ENCODE measurements around the gene MS4A3. TPM values are rescaled to one million over a fixed set of nuclear protein-coding genes. Genes with fewer than 3 reads are reported as not detected.
"Not testable (repeated sequence)": the region's sequence is repeated elsewhere in the genome, so short reads cannot be mapped to it uniquely, and the experiment has no call there.

The MS4A3 gene
- total RNA-seq, 6 experiments from 2014 or later = 0.48 to 1.2 (median 0.80) TPM; not detected in 3

DNA sequence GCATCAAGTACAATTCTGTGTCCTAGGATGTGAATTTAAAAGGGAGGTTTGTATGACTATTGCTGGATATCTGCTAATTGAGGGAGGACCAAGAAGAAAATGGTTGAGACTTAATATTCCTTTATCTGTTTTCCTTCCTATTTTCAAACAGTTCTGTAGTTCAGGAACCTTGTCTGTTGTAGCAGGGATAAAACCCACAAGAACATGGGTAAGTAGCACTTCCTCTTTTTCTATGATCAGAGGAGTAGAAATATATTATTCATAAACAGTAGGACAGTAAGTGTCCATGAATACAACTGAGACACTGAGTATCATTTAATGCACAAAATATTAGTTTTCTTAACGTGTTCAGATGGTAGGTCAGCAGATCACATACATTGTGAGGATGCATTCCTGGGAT lies 7.6 kb downstream of the MS4A3 start:
- no peaks in the 10 kb centered on the region for H3K4me1 ChIP-seq
- DNase-seq (no peak), ATAC-seq (no peak)
- no peaks in the 10 kb centered on the region for H3K36me3 ChIP-seq
- intact Hi-C loops (cut with DNase I) = no loop called here
- H3K27me3 ChIP-seq = no peaks in the 10 kb centered on the region
- TF ChIP-seq CTCF (IDR thresholded peaks at IDR 0.05) = no peak
- TF ChIP-seq POLR2A (IDR thresholded peaks at IDR 0.05) = no peak
- H3K27ac ChIP-seq = no peak overlapping the region
- H3K4me3 ChIP-seq = no peak overlapping the region
- WGBS (ENCODE audit: insufficient coverage, low coverage, low lambda C conversion rate, missing lambda C conversion rate) = 39% methylated on average over 1 of the region's 1 CpG
- no peaks in the 10 kb centered on the region for H3K9me3 ChIP-seq

GRCh38 chr11:60065801-60066200 lies 9.3 kb downstream of the MS4A3 start:
- H3K36me3 ChIP-seq = no peaks in the 10 kb centered on the region
- intact Hi-C loops (cut with DNase I) = no loop called here

GRCh38 chr11:60069450-60069849 lies 13.0 kb downstream of the MS4A3 start:
- ATAC-seq = no peak
- DNase-seq = no peak
- Histone ChIP-seq H3K4me1 (no peaks in the 10 kb centered on the region), H3K36me3 (no peaks in the 10 kb centered on the region), H3K4me3 (no peak overlapping the region), H3K27ac (no peak overlapping the region), H3K9me3 (no peaks in the 10 kb centered on the region), H3K27me3 (no peaks in the 10 kb centered on the region)
- intact Hi-C loops (cut with DNase I) = no loop called here
- WGBS (ENCODE audit: insufficient coverage, low coverage, low lambda C conversion rate, missing lambda C conversion rate) = 49% methylated on average over 2 of the region's 2 CpGs
- TF ChIP-seq CTCF (IDR thresholded peaks at IDR 0.05) = no peak
- TF ChIP-seq POLR2A (IDR thresholded peaks at IDR 0.05) = no peak

More at GRCh38 chr11:60065801-60066200, 9.3 kb downstream of the MS4A3 start:
- 33% methylated on average over 1 of the region's 1 CpG for WGBS (ENCODE audit: insufficient coverage, low coverage, low lambda C conversion rate, missing lambda C conversion rate)
- no peaks in the 10 kb centered on the region for H3K27me3 ChIP-seq
- TF ChIP-seq POLR2A (IDR thresholded peaks at IDR 0.05) (no peak), CTCF (IDR thresholded peaks at IDR 0.05) (no peak)
- DNase-seq = no peak
- H3K4me1 ChIP-seq = no peaks in the 10 kb centered on the region
- no peaks in the 10 kb centered on the region for H3K9me3 ChIP-seq
- no peak overlapping the region for H3K27ac ChIP-seq
- H3K4me3 ChIP-seq = no peak overlapping the region
- ATAC-seq = no peak

- H3K4me3 ChIP-seq; H3K27ac ChIP-seq; H3K27me3 ChIP-seq; H3K36me3 ChIP-seq; DNase-seq; H3K4me1 ChIP-seq; intact Hi-C loops (cut with DNase I); H3K9me3 ChIP-seq; ATAC-seq: not testable (repeated sequence)
- WGBS (ENCODE audit: insufficient coverage, low coverage, low lambda C conversion rate, missing lambda C conversion rate) = 71% methylated on average over 6 of the region's 6 CpGs
Observed at GRCh38 chr11:60071644-60072043, 15.2 kb downstream of the MS4A3 start.

- Histone ChIP-seq H3K4me3 (no peak overlapping the region), H3K36me3 (no peaks in the 10 kb centered on the region), H3K4me1 (no peaks in the 10 kb centered on the region), H3K27ac (no peak overlapping the region), H3K27me3 (no peaks in the 10 kb centered on the region), H3K9me3 (no peaks in the 10 kb centered on the region)
- DNase-seq (no peak), ATAC-seq (peak in 2 of 4 donors; percentile 28 to 39)
- TF ChIP-seq CTCF (IDR thresholded peaks at IDR 0.05) = no peak
- TF ChIP-seq POLR2A (IDR thresholded peaks at IDR 0.05) = no peak
- 41% methylated on average over 15 of the region's 15 CpGs for WGBS (ENCODE audit: insufficient coverage, low coverage, low lambda C conversion rate, missing lambda C conversion rate)
- intact Hi-C loops (cut with DNase I) = no loop called here
Observed at GRCh38 chr11:60077216-60077817, 20.9 kb downstream of the MS4A3 start.
